K562 (cell line): ENCODE results near the gene LRRC61. TPM values are rescaled to one million over a fixed set of nuclear protein-coding genes. Genes with fewer than 3 reads are reported as not detected.
A peak's percentile ranks its signal among the peaks of the same experiment; 100 is the strongest.

ENCODE experiments used
- C11orf30 ChIP-seq: fragments of 450-650 bp; IDR thresholded peaks from 2 replicates; pipeline ENCODE4 v1.6.1; 2016; ENCODE audit warnings: low read depth, mild to moderate bottlenecking
- CBX2 ChIP-seq: fragments of 200-600 bp; sonication (generic); IDR thresholded peaks from one replicate; pipeline ENCODE4 v1.6.1; 2012; ENCODE audit warnings: mild to moderate bottlenecking, low read length, inconsistent platforms; ENCODE audit not compliant: insufficient read depth, poor library complexity, severe bottlenecking
- FOSL1 ChIP-seq: fragments of 200-800 bp; sonication (Bioruptor generic); conservative IDR thresholded peaks from 2 replicates; pipeline ENCODE4 v1.6.1; 2016; ENCODE audit warnings: missing genetic modification characterization, missing compliant biosample characterization
- GABPA ChIP-seq: fragments of 200-800 bp; sonication (Bioruptor generic); conservative IDR thresholded peaks from 2 replicates; pipeline ENCODE4 v1.6.1; 2016; ENCODE audit warnings: low read depth, missing genetic modification characterization, missing compliant biosample characterization
- HINFP ChIP-seq: fragments of 450-650 bp; conservative IDR thresholded peaks from 2 replicates; pipeline ENCODE4 v1.6.1; 2016; ENCODE audit warnings: missing genetic modification characterization, low read depth, mild to moderate bottlenecking, control low read depth, missing compliant biosample characterization
- HNRNPH1 ChIP-seq: fragments of 200-400 bp; formaldehyde crosslinking; optimal IDR thresholded peaks from 2 replicates; pipeline ENCODE3; 2017; ENCODE audit warnings: low read depth, mild to moderate bottlenecking, low read length, moderate library complexity
- MTA1 ChIP-seq: fragments of 450-650 bp; IDR thresholded peaks from 2 replicates; pipeline ENCODE4 v1.6.1; 2017; ENCODE audit warnings: borderline replicate concordance
- MYBL2 ChIP-seq, 2 experiments: fragments of 450-650 bp in 1 of 2; sonication (generic) in 1 of 2; formaldehyde crosslinking in 1 of 2; IDR thresholded peaks; 2 replicates each; pipeline versions ENCODE4 v1.6.1 to v1.8.1; 2017 to 2022; ENCODE audit warnings: borderline replicate concordance in 1 of 2, inconsistent platforms in 1 of 2, low read depth in 1 of 2, mild to moderate bottlenecking in 1 of 2, missing genetic modification reagents in 1 of 2, moderate library complexity in 1 of 2
- RBM34 ChIP-seq: fragments of 200-400 bp; formaldehyde crosslinking; IDR thresholded peaks from 2 replicates; pipeline ENCODE4 v1.6.1; 2018; ENCODE audit warnings: low read length, borderline replicate concordance; ENCODE audit not compliant: insufficient read depth
- REST ChIP-seq, 2 experiments: fragments of 450-650 bp; formaldehyde crosslinking in 1 of 2; IDR thresholded peaks; 2 replicates each; pipeline versions ENCODE4 v1.4.0 to v1.6.1; 2014 to 2020; ENCODE audit warnings: mild to moderate bottlenecking in 2 of 2, borderline replicate concordance in 1 of 2, low read depth in 1 of 2
- RHOXF2B ChIP-seq: fragments of 250-450 bp; sonication (Bioruptor Pico); conservative IDR thresholded peaks from 2 replicates; pipeline ENCODE4 v1.5.1; 2021
- TAF7 ChIP-seq: fragments of 450-650 bp; IDR thresholded peaks from 2 replicates; pipeline ENCODE4 v1.6.1; 2016; ENCODE audit warnings: missing genetic modification characterization, missing compliant biosample characterization
- ZNF217 ChIP-seq: sonication (generic); formaldehyde crosslinking; IDR thresholded peaks from 2 replicates; pipeline ENCODE4 v1.8.0; 2022; ENCODE audit warnings: mild to moderate bottlenecking, missing genetic modification reagents
- ZNF75A ChIP-seq: fragments of 450-650 bp; formaldehyde crosslinking; IDR thresholded peaks from 2 replicates; pipeline ENCODE4 v1.4.0; 2020; ENCODE audit warnings: mild to moderate bottlenecking
- polyA plus RNA-seq, 8 experiments: library from polyadenylated mRNA; depleted of rRNA in 4 of 8; stranded (reverse) in 5 of 8; unstranded in 3 of 8; fragments of >200 nt; fragmentation: Nextera tagmentation in 2 of 8; fragmentation: Illumina TruSeq in 1 of 8; extraction: Ambion mirVana in 2 of 8; extraction: Trizol in 1 of 8; gene quantifications; 2 replicates each; pipeline versions ENCODE4 v1.2.1 to v1.2.3, GENCODE V29; 2011 to 2014; ENCODE audit warnings: inconsistent platforms in 1 of 8, missing spikeins in 1 of 8
- total RNA-seq, 7 experiments: library from RNA; depleted of rRNA in 6 of 7; stranded (reverse); fragments of >200 nt in 6 of 7; fragmentation: Illumina TruSeq in 2 of 7; extraction: Trizol in 2 of 7; gene quantifications; 2 replicates each; pipeline versions ENCODE4 v1.2.1 to v1.2.3, GENCODE V29; 2011 to 2021; ENCODE audit warnings: low replicate concordance in 1 of 7
- TF ChIP-seq, protein P1 (sequence below): sonication (generic); formaldehyde crosslinking; IDR thresholded peaks from 2 replicates; pipeline ENCODE4 v1.8.1; 2022; ENCODE audit warnings: missing genetic modification reagents

Gene LRRC61
- total and polyA plus RNA-seq, 9 of the 15 experiments (the other 6 are each of a cell fraction or from before 2014, with no cell fraction given): 1.3 to 55.2 (median 35.2) TPM

DNA sequence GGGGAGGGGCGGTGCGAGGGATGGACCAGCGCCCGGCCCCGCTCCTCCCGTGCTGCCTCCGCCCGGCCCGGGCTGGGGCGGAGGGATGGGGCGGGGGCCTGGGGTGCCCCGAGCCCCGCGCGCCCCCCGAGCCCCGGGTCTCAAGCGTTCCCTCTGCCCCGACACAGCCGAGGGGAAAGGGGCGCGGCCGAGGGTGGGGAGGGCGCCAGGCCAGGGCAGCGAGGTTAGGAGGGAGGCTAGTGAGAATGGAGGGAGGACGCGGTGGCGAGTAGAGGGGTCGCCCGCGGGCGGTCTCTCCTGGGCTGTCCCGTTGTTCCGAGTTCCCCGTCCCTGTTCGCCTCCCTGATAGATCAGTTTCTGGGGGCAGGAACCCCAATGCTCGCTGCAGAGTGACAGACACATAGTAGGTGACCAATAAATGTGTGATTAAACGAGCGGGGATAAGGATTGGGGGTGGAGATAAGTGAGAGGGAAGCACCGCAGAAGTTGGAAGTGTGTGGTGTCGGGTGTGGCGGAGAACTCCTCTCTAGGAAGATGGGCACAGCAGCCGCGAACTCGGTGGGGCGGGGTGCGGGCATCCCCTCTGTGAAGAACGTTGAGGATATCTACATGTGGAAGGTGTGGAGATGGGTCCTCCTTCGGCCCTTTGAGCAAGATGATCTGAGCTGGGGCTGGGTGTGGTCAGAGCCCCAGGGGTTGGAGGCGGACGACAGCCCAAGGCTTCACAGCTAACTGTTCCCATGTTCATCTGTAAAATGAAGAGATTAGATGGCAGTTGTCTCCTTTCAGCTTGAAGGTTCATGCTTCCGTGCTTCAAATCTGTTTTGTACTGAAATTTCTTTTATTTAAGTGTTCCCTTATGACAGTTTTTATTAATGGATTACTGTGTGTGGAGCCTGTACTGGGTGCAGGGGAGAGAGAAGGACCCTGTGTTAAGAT, 56.6 kb downstream of the LRRC61 start (continued):
- TF ChIP-seq HINFP (tag): no peak
- TF ChIP-seq REST (IDR thresholded peaks at IDR 0.05; ENCODE audit: borderline replicate concordance): 0 out of 2 replicates have a peak, but pooled peaks have one; percentile 11
- no peak for TF ChIP-seq REST (CRISPR knock-in tag; IDR thresholded peaks at IDR 0.05; ENCODE audit: low read depth)
- TF ChIP-seq, protein P1, sequence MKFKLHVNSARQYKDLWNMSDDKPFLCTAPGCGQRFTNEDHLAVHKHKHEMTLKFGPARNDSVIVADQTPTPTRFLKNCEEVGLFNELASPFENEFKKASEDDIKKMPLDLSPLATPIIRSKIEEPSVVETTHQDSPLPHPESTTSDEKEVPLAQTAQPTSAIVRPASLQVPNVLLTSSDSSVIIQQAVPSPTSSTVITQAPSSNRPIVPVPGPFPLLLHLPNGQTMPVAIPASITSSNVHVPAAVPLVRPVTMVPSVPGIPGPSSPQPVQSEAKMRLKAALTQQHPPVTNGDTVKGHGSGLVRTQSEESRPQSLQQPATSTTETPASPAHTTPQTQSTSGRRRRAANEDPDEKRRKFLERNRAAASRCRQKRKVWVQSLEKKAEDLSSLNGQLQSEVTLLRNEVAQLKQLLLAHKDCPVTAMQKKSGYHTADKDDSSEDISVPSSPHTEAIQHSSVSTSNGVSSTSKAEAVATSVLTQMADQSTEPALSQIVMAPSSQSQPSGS: no peak
- no peak for TF ChIP-seq ZNF217
- no peak for TF ChIP-seq MYBL2 (IDR thresholded peaks at IDR 0.05; ENCODE audit: low read depth)
- TF ChIP-seq MYBL2 (CRISPR knock-in tag; IDR thresholded peaks at IDR 0.05; ENCODE audit: borderline replicate concordance): no peak
- no peak for TF ChIP-seq HNRNPH1
- TF ChIP-seq RHOXF2B: no peak
- TF ChIP-seq C11orf30: no peak
- 0 out of 2 replicates have a peak, but pooled peaks have one; percentile 22 for TF ChIP-seq MTA1
- TF ChIP-seq TAF7 (tag): no peak
- TF ChIP-seq CBX2: no peak
- TF ChIP-seq ZNF75A (CRISPR knock-in tag): no peak
- no peak for TF ChIP-seq GABPA (tag)
- TF ChIP-seq RBM34: no peak
- no peak for TF ChIP-seq FOSL1 (tag)
